Uterus (tissue), 2 donors: ENCODE results near the gene MYO16.

Experiments used
- POLR2A ChIP-seq, 2 donors: fragments of 450-650 bp; IDR thresholded peaks; one replicate each; pipeline ENCODE4 v1.6.1; 2016; ENCODE audit warnings: antibody characterized with exemption in 2 of 2, mild to moderate bottlenecking in 1 of 2, moderate library complexity in 1 of 2
- TF ChIP-seq, protein P1 (sequence below), 4 experiments: fragments of 200-600 bp in 2 of 4; fragments of 450-650 bp in 2 of 4; sonication (generic) in 2 of 4; IDR thresholded peaks; one replicate each; pipeline ENCODE4 v1.5.1; 2016 to 2019; ENCODE audit warnings: antibody characterized with exemption in 4 of 4, mild to moderate bottlenecking in 2 of 4, moderate library complexity in 1 of 4

DNA sequence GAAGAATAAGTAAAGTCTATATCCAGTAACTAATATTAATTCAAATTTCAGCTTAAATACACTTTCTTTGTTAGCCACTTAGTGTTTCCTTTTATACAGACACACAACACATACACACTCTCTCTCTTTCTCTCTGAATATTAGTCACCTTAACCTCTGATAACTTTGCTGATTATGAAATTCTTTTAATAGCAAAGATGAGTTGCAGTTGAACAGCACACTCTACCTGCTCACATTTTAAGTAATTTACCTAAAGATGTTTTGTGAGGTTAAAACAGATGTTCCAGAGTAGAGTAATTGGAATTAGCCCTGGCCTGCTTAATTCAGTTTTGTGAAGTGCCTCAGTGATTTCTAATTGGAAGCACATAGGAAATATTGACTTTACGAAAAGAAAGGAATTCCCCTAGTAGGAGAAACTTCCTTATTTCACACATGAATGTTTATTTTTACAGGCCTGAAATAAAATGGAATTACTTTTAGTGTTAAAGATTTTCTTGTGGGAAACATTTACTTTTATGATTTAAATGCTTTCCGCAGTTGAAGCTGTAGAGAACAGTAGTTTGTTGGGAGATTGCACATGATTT lies 184.3 kb downstream of the MYO16 start:
- no peak for TF ChIP-seq POLR2A (IDR thresholded peaks at IDR 0.05)
- TF ChIP-seq, protein P1, sequence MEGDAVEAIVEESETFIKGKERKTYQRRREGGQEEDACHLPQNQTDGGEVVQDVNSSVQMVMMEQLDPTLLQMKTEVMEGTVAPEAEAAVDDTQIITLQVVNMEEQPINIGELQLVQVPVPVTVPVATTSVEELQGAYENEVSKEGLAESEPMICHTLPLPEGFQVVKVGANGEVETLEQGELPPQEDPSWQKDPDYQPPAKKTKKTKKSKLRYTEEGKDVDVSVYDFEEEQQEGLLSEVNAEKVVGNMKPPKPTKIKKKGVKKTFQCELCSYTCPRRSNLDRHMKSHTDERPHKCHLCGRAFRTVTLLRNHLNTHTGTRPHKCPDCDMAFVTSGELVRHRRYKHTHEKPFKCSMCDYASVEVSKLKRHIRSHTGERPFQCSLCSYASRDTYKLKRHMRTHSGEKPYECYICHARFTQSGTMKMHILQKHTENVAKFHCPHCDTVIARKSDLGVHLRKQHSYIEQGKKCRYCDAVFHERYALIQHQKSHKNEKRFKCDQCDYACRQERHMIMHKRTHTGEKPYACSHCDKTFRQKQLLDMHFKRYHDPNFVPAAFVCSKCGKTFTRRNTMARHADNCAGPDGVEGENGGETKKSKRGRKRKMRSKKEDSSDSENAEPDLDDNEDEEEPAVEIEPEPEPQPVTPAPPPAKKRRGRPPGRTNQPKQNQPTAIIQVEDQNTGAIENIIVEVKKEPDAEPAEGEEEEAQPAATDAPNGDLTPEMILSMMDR (IDR thresholded peaks at IDR 0.05) = no peak
